Astrocyte of the spinal cord (primary cell): ENCODE measurements around the gene GATAD2B.
A peak's percentile ranks its signal among the peaks of the same experiment; 100 is the strongest.

Experiments
- DNase-seq: peaks from one replicate; pipeline ENCODE4 v3.0.0; 2011; ENCODE audit warnings: low read depth, low spot score
- H3K4me3 ChIP-seq: 2 replicates; pipeline ENCODE4 v1.5.1; 2011; ENCODE audit warnings: low read depth, mild to moderate bottlenecking, low read length, moderate library complexity
- in situ Hi-C: cut with HindIII; loops from 2 replicates; pipeline ENCODE4 v1.10.0; 2017; ENCODE audit warnings: low sequenced_read_pairs
- TF ChIP-seq, protein P1 (sequence below): IDR thresholded peaks from 2 replicates; pipeline ENCODE4 v1.5.1; 2012; ENCODE audit warnings: low read depth, mild to moderate bottlenecking, low read length, inconsistent platforms

The GATAD2B gene

GRCh38 chr1:153796786-153797659, 125.7 kb downstream of the GATAD2B start:
- TF ChIP-seq, protein P1, sequence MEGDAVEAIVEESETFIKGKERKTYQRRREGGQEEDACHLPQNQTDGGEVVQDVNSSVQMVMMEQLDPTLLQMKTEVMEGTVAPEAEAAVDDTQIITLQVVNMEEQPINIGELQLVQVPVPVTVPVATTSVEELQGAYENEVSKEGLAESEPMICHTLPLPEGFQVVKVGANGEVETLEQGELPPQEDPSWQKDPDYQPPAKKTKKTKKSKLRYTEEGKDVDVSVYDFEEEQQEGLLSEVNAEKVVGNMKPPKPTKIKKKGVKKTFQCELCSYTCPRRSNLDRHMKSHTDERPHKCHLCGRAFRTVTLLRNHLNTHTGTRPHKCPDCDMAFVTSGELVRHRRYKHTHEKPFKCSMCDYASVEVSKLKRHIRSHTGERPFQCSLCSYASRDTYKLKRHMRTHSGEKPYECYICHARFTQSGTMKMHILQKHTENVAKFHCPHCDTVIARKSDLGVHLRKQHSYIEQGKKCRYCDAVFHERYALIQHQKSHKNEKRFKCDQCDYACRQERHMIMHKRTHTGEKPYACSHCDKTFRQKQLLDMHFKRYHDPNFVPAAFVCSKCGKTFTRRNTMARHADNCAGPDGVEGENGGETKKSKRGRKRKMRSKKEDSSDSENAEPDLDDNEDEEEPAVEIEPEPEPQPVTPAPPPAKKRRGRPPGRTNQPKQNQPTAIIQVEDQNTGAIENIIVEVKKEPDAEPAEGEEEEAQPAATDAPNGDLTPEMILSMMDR = peak; percentile 82
- H3K4me3 ChIP-seq = no peak overlapping the region
- in situ Hi-C loops = no loop called here
- peak; percentile 61 for DNase-seq

DNA sequence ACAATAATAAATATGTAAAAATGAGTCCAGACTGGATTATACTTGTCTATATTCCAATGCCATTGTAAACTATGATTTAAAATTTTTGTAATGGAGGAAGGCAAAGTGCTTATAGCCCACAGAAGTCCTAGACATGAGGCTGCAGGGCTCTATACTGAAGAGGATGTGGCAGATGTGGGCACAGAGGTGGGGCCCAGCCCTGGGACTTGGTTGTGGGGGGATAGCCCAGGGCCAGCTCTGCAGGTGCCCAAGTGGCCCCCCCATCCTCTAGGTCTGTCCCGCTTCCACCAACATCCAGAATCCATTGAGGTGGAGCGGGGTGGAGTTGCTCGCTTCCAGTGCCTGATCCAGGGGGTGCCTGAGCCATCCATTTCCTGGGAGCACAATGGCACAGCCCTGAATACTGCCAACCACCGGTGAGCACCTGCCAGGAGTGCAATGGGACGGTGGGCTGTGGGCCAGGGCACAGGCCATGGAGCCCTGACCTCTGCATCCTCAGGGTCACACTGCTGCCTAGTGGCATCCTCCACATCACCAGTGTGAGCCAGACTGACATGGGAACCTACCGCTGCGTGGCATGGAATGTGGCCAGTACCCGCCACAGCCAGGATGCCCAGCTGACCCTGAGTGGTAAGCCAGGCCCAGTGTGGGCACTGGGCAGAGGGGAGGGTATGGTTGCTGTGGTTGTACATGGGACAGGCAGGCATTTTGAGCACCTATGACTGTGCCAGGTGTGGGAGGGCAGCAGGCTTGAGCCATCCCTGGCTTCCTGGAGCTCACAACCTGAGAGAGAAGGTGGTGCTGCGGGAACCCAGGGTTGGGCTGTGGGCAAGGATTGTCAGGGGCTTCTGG, 126.6 kb downstream of the GATAD2B start:
- DNase-seq = no peak
- no peak overlapping the region for H3K4me3 ChIP-seq
- TF ChIP-seq, protein P1 = no peak
- in situ Hi-C loops = no loop called here

- DNase-seq = no peak
- in situ Hi-C loops = no loop called here
- H3K4me3 ChIP-seq = no peak overlapping the region
- TF ChIP-seq, protein P1 = no peak
Observed at GRCh38 chr1:153795330-153795837, 127.4 kb downstream of the GATAD2B start.

DNA sequence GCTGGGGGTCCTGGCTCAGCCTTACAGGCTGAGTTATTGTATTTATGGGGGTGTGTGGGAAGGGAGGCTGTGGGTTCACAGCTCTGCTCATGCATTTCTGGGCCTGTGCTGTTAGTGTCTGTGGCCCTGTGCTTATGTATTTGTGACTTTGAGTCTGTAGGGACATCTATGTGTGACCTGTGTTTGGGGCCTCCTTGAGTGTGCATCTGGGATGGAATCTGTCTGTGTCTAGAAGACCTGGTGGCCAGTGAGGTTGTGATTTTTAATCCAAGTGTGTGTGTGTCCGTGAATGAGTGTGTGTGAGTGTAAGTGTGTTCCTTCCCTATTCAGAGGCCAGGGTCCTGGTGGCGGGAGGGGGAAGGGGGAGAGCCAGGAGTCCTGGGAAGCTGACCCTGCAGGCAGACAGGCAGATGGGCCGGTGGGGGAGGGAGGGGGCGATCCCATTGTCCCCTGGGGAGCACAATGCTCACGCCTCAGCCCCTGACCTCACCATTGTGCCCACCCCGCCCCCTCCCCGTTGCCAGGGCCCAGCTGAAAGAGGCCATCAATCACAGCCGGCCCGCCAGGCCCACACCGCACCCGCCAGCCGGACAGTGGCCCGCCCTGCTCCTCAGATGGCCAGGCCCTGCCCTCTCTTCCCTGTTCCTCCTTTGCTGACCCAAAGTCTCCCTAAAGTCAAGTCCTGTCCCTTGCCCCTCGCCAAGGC, 128.0 kb downstream of the GATAD2B start:
- no peak for DNase-seq
- no peak overlapping the region for H3K4me3 ChIP-seq
- in situ Hi-C loops = no loop called here
- TF ChIP-seq, protein P1 = no peak

- no peak overlapping the region for H3K4me3 ChIP-seq
- in situ Hi-C loops = no loop called here
- DNase-seq = no peak
- TF ChIP-seq, protein P1 = no peak
Observed at GRCh38 chr1:153793973-153794615, 128.7 kb downstream of the GATAD2B start.
